Stimulated activated CD4-positive, alpha-beta T cell treated with anti-CD3 and anti-CD28 coated beads, Interleukin-12 subunit alpha, Interleukin-12 subunit beta, amount 100 ng/mL, for 48 hours (primary cell): ENCODE measurements around the gene UNCX.

Experiments
- DNase-seq, 3 donors: peaks; one replicate each; pipeline ENCODE4 v3.0.0-alpha.2; 2020; ENCODE audit warnings: low read depth in 2 of 3, low spot score in 1 of 3

UNCX gene

GRCh38 chr7:1214516-1214915 lies 18.2 kb upstream of the UNCX start:
- no peak for DNase-seq

DNA sequence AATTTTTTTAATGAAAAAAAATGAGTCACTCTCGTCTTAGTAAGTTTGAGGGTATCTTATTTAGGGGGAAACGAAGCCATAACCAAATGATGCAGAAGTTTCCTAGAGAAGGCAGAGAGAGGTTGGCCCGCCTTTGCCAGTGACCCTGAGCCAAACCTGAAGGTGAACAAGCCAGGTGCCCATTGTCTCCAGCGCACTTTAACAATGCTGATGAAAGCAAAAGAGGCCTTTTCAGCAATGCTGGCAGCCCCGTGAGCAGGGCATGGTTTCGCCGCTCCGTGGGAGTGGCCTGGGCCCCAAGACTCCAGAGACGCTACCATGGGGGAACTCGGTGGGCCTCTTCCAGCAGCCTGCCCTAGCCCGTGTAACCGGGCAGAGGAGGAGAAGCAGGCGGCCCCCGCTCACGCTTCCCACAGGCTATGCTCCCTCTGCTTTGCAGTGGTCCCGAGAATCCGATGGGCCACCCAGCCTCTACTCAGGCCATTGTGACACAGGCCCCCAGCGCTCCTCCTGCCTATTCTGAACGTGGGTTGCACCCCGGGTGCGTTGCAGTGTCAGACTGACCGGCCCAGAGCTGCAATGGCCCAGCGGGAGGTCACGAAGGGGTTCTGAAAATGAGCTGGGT lies 14.0 kb upstream of the UNCX start:
- no peak for DNase-seq

DNA sequence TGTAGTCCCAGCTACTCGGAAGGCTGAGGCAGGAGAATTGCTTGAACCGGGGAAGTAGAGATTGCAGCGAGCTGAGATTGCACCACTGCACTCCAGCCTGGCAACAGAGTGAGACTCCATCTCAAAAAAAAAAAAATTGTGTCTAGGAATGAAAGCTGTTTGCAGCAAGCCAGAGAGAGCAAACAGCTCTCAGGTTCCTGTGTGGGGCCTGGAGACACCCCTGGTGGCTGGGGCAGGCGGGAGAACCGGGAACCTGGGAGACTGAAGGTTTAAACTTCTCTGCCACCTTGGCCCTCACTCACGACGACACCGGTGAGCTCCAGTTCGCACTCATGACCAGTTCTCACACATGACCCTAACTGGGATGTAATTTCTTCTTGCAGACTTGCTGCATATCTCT lies 13.2 kb upstream of the UNCX start:
- DNase-seq = no peak

DNA sequence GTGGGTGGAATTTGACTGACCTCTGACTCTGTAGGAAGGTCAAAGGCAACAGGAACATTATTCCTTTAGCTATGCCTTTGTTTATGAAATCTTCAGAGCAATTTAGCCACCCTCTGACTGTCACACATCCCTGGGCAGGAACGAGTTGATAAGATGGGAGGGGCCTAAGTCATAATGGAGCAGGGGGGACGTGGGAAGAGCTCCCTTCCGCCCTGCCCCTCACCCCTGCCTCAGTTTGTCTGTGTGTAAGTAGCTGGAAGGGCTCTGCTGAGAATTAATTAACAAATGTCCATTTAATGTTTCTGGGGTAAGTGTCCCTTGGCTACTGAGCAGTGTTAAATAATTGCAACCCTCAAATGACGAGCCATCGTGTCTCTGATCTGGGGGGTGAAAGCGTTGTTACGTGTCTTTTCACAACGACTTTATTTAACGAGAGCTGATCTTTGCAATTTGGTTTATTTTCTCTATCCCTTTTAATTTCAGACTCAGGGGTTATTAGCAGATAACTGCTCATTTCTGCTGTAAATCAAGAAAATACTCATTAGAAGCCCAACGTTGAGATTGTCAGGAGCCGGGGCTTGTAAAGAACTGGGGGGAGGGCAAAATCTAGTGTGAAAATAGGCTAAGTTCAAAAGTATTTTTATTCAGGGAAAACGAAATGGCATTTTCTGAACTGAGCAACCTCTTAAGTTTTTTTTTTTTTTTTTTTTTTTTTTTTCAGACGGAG lies 12.5 kb upstream of the UNCX start:
- DNase-seq = no peak

DNA sequence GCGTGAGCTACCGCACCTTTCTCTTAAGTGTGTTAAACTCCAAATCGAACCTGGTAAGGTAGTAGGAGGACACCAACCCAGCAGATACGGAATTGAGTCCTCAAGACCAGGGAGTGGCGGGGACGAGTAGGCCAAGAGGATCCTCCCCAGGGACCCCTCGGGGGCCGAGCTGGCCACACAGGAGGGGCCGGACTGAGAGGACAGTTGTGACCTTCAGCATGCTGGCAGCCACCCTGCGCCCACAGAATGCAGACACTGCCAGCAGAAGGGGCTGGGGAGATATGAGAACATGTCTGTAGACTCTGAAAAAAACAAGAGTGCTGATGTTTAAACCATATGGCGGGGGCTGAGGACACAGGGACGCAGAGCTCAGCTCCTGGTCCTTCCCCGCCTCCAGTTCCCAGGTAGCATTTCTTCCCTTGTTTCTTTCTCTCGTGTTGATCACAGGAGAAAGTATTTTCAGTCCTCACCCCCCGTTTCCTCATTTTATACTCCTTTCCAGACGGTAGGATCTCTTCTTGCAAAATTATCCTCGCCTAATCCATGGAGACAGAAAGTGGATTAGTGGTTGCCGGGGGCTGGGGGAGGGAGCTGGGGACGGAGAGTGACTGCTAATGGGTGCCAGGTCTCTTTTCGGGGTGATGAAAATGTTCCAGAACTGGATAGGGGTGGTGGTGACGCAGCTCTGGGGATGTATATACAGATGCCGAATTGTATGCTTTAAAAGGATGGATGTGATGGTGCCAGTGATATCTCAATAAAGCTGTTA lies 11.5 kb upstream of the UNCX start:
- DNase-seq = no peak

- no peak for DNase-seq
Observed at GRCh38 chr7:1223196-1223981, 9.3 kb upstream of the UNCX start.

DNA sequence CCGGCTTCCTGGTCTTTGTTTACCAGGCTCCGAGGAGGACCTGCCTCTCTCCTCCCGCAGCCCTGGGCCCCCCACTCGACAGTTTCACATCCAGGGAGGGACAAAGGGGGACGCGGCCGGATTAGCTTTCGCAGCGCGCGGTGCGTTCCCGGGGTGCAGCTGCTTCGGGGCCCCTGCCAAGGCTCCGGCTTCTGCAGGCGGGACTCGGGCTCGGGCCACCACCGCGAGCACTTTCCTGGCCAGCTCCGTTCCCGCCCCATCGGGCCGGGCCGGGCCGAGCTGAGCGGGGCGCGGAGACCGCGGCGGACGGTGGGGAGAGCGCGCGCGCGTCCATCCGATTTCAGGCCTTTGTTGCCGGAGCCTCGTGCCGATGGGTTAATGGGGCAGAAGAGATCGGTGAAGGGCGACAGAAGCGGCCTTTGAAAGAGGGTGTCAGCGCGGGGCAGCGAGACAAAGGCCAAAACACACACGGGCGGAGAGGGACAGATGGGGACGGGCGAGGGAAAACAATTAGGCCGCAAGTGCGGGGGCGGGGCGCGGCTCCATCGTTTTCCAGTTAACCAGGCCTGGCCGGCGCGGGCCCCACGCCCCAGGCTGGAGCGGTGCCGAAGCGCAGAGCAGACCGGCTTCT lies 8.5 kb upstream of the UNCX start:
- DNase-seq = no peak

- DNase-seq = no peak
Observed at GRCh38 chr7:1225030-1225429, 7.6 kb upstream of the UNCX start.

DNA sequence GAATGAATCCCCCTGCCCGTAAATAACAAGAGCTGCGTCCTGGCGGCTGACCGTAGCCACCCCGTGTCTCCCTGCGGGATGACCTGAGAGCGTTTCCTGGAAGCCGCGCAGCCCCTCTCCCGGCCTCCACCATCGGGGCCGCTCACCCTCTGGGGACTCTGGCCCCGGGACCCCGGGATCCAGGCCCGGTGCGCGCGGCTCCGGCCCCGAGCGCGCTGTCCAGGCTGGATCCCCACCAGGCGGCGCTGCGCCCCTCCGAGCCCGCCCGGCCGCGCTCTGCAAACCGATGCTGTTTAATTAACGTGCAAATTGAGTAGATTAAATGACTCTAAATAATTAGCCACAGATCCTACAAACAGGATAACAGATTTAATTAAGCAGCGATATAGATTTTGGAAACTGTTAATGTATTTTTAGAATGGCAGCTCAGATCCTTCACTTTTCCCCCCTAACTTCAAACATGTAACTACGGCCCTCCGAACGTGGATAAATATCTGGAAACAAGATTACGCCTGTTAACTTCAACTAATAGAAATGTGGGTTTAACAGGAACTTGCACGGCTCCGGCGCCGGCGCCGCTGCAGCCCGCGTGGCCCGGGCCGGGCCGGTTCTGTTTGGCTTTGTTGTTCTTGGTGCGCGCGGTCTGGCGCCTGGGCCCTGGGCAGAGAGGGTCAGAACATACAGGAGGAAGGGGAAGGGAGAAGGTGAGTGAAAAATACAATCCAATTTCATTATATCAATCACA lies 7.1 kb upstream of the UNCX start:
- no peak for DNase-seq

- DNase-seq = no peak
Observed at GRCh38 chr7:1226186-1226901, 6.3 kb upstream of the UNCX start.

DNA sequence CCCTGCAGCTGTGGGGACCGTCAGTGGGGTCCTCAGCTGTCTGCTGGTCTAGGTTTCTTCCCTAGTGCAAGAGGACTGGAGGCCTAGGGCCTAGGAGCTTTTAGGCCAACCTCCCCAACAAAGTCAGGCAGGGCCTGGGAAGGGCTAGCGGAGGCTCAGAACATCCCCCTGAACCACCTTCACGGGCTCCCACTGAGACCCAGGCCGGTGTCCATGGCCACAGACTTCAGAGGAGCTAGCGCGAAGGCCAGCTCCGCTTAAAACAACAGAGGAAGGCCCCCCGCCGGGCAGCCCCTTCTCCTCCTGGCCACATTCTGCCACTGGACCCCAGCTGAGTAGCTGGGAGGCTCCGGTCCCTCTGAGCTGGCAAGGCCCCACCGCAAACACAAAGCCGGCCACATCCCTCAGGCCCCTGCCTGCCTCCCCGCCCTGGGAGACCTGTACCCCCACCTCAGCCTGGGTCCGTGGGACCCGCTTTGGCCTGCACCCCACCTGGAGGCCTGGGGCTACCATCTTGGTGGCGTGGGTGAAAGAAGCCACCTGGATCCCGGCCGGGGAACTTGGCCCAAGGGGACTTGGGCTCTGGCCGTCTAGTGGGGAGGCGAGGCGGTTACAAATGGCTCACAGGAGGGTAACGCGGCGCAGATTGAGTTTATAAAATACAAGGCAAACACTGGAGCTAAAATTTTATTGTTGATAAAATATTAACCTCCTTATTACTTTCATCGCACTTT lies 5.4 kb upstream of the UNCX start:
- no peak for DNase-seq

DNA sequence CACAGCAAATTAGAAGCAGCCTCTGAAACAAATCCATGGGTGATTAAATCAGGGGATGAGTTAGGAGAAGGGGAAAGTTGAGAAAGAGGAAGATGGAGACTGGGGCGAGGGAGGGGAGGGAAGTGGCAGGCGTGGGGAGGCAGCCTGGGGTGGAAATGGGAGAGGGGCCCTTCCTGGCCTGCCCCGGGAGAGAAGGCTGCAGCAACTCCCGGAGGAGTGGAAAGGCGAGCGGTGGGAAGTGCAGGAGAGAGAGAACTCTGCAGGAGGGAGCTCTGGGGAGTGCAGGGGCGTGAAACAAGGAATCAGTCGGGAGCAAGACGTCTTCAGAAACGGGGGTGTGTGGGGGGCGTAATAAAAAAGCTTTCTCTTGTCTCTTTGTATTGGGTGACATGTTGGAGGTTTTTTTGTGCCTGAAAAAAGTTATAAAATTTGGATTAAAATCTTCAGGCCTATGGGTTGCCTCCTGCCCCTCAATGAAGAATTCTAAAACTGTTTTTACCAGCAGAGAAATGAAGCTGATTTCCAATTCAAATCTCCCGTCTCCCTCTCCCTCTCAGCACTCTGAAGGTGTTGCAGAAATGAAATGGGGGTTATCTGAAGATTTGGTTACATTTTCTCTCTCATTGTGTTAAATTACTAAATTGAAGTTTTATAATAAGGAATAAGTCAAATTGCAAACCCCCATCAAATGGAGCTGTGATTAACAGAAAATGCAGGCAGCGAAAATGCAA lies 4.7 kb upstream of the UNCX start:
- DNase-seq = no peak

- DNase-seq = no peak
Observed at GRCh38 chr7:1228545-1229201, 4.0 kb upstream of the UNCX start.

GRCh38 chr7:1229202-1229947 lies 3.3 kb upstream of the UNCX start:
- DNase-seq = no peak

- DNase-seq = no peak
Observed at GRCh38 chr7:1229956-1230355, 2.7 kb upstream of the UNCX start.

- DNase-seq = no peak
Observed at GRCh38 chr7:1230411-1231213, 2.1 kb upstream of the UNCX start.
